ENCODE data around the gene SIAH2.

The SIAH2 gene

GRCh38 chr3:150759947-150760346, 3.0 kb downstream of the SIAH2 start:
- Histone ChIP-seq H3K4me1 (peaks cover 8% of the 10 kb centered on the region), H3K4me3 (ENCODE audit: low read depth, low read length) (no peak overlapping the region), H3K27me3 (ENCODE audit: control insufficient read depth, insufficient read depth, low read length) (no peaks in the 10 kb centered on the region), H3K79me2 (peaks cover 34% of the 10 kb centered on the region), H3K9me3 (ENCODE audit: control insufficient read depth, low read length) (no peaks in the 10 kb centered on the region), H3K9ac (no peak overlapping the region), H3K27ac (no peak overlapping the region), H3K36me3 (ENCODE audit: control insufficient read depth, insufficient read depth, low read length) (no peaks in the 10 kb centered on the region), H2AFZ (no peak overlapping the region), H3K4me2 (ENCODE audit: low read length) (peak overlapping the region; percentile 45)
- no peak for TF ChIP-seq CTCF (IDR thresholded peaks at IDR 0.05)

GRCh38 chr3:150759319-150759718, 3.6 kb downstream of the SIAH2 start:
- no peak for TF ChIP-seq CTCF (IDR thresholded peaks at IDR 0.05)
- no peaks in the 10 kb centered on the region for H3K27me3 ChIP-seq (ENCODE audit: control insufficient read depth, insufficient read depth, low read length)
- H2AFZ ChIP-seq: no peak overlapping the region
- H3K9me3 ChIP-seq (ENCODE audit: control insufficient read depth, low read length): no peaks in the 10 kb centered on the region
- H3K27ac ChIP-seq: no peak overlapping the region
- peaks cover 8% of the 10 kb centered on the region for H3K4me1 ChIP-seq
- no peaks in the 10 kb centered on the region for H3K36me3 ChIP-seq (ENCODE audit: control insufficient read depth, insufficient read depth, low read length)
- H3K4me3 ChIP-seq (ENCODE audit: low read depth, low read length): no peak overlapping the region
- H3K79me2 ChIP-seq: peaks cover 36% of the 10 kb centered on the region
- no peak overlapping the region for H3K4me2 ChIP-seq (ENCODE audit: low read length)
- no peak overlapping the region for H3K9ac ChIP-seq

GRCh38 chr3:150757768-150758167, 5.2 kb downstream of the SIAH2 start:
- no peaks in the 10 kb centered on the region for H3K27me3 ChIP-seq (ENCODE audit: control insufficient read depth, insufficient read depth, low read length)
- no peak overlapping the region for H3K4me3 ChIP-seq (ENCODE audit: low read depth, low read length)
- H3K36me3 ChIP-seq (ENCODE audit: control insufficient read depth, insufficient read depth, low read length): no peaks in the 10 kb centered on the region
- no peak overlapping the region for H3K9ac ChIP-seq
- no peak overlapping the region for H3K27ac ChIP-seq
- H3K9me3 ChIP-seq (ENCODE audit: control insufficient read depth, low read length): no peaks in the 10 kb centered on the region
- peaks cover 8% of the 10 kb centered on the region for H3K4me1 ChIP-seq
- no peak overlapping the region for H3K4me2 ChIP-seq (ENCODE audit: low read length)
- no peak for TF ChIP-seq CTCF (IDR thresholded peaks at IDR 0.05)
- H3K79me2 ChIP-seq: peaks cover 49% of the 10 kb centered on the region
- H2AFZ ChIP-seq: no peak overlapping the region

- Histone ChIP-seq H3K27ac (no peak overlapping the region), H3K36me3 (ENCODE audit: control insufficient read depth, insufficient read depth, low read length) (no peaks in the 10 kb centered on the region), H3K79me2 (peaks cover 52% of the 10 kb centered on the region), H3K4me2 (ENCODE audit: low read length) (no peak overlapping the region), H3K4me3 (ENCODE audit: low read depth, low read length) (no peak overlapping the region), H3K27me3 (ENCODE audit: control insufficient read depth, insufficient read depth, low read length) (no peaks in the 10 kb centered on the region), H3K9ac (no peak overlapping the region), H2AFZ (no peak overlapping the region), H3K9me3 (ENCODE audit: control insufficient read depth, low read length) (no peaks in the 10 kb centered on the region), H3K4me1 (peaks cover 8% of the 10 kb centered on the region)
- no peak for TF ChIP-seq CTCF (IDR thresholded peaks at IDR 0.05)
Measured at GRCh38 chr3:150757364-150757763, 5.6 kb downstream of the SIAH2 start.

GRCh38 chr3:150756491-150757059, 6.4 kb downstream of the SIAH2 start:
- H3K9ac ChIP-seq: no peak overlapping the region
- no peaks in the 10 kb centered on the region for H3K9me3 ChIP-seq (ENCODE audit: control insufficient read depth, low read length)
- H3K27ac ChIP-seq: no peak overlapping the region
- H2AFZ ChIP-seq: no peak overlapping the region
- H3K4me1 ChIP-seq: peaks cover 8% of the 10 kb centered on the region
- H3K79me2 ChIP-seq: peaks cover 57% of the 10 kb centered on the region
- no peak for TF ChIP-seq CTCF (IDR thresholded peaks at IDR 0.05)
- no peak overlapping the region for H3K4me2 ChIP-seq (ENCODE audit: low read length)
- no peaks in the 10 kb centered on the region for H3K27me3 ChIP-seq (ENCODE audit: control insufficient read depth, insufficient read depth, low read length)
- no peaks in the 10 kb centered on the region for H3K36me3 ChIP-seq (ENCODE audit: control insufficient read depth, insufficient read depth, low read length)
- H3K4me3 ChIP-seq (ENCODE audit: low read depth, low read length): no peak overlapping the region
